NT2/D1 (cell line): Measurements from ENCODE around the gene GALR1.

Experiments
- DNase-seq: peaks from one replicate; pipeline ENCODE4 v3.0.0-alpha.2; 2011; ENCODE audit warnings: low read depth, low spot score
- H3K27me3 ChIP-seq: 2 replicates; pipeline ENCODE4 v1.6.0; 2011; ENCODE audit warnings: mild to moderate bottlenecking; ENCODE audit not compliant: insufficient read length, insufficient read depth
- H3K36me3 ChIP-seq: 2 replicates; pipeline ENCODE4 v1.6.1; 2011; ENCODE audit warnings: mild to moderate bottlenecking, low read length, mixed read lengths; ENCODE audit not compliant: insufficient read depth, insufficient read length
- H3K4me1 ChIP-seq: 2 replicates; pipeline ENCODE4 v1.5.1; 2011; ENCODE audit not compliant: insufficient read depth, insufficient read length
- H3K4me3 ChIP-seq: 2 replicates; pipeline ENCODE4 v1.5.1; 2011; ENCODE audit warnings: low read depth; ENCODE audit not compliant: insufficient read length
- H3K9ac ChIP-seq: 2 replicates; pipeline ENCODE4 v1.6.0; 2011; ENCODE audit warnings: low read depth; ENCODE audit not compliant: insufficient read length
- H3K9me3 ChIP-seq: 2 replicates; pipeline ENCODE4 v1.5.1; 2011; ENCODE audit warnings: mild to moderate bottlenecking, low read length; ENCODE audit not compliant: insufficient read depth
- SUZ12 ChIP-seq: IDR thresholded peaks from 2 replicates; pipeline ENCODE4 v1.6.1; 2011; ENCODE audit not compliant: insufficient read length, insufficient read depth; ENCODE audit errors: extremely low read depth
- YY1 ChIP-seq: IDR thresholded peaks from 2 replicates; pipeline ENCODE4 v1.6.1; 2011; ENCODE audit not compliant: insufficient read length, insufficient read depth
- ZNF274 ChIP-seq: IDR thresholded peaks from 2 replicates; pipeline ENCODE4 v1.6.1; 2011; ENCODE audit warnings: mild to moderate bottlenecking, low read depth, low read length

GALR1 gene, protein sequence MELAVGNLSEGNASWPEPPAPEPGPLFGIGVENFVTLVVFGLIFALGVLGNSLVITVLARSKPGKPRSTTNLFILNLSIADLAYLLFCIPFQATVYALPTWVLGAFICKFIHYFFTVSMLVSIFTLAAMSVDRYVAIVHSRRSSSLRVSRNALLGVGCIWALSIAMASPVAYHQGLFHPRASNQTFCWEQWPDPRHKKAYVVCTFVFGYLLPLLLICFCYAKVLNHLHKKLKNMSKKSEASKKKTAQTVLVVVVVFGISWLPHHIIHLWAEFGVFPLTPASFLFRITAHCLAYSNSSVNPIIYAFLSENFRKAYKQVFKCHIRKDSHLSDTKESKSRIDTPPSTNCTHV

DNA sequence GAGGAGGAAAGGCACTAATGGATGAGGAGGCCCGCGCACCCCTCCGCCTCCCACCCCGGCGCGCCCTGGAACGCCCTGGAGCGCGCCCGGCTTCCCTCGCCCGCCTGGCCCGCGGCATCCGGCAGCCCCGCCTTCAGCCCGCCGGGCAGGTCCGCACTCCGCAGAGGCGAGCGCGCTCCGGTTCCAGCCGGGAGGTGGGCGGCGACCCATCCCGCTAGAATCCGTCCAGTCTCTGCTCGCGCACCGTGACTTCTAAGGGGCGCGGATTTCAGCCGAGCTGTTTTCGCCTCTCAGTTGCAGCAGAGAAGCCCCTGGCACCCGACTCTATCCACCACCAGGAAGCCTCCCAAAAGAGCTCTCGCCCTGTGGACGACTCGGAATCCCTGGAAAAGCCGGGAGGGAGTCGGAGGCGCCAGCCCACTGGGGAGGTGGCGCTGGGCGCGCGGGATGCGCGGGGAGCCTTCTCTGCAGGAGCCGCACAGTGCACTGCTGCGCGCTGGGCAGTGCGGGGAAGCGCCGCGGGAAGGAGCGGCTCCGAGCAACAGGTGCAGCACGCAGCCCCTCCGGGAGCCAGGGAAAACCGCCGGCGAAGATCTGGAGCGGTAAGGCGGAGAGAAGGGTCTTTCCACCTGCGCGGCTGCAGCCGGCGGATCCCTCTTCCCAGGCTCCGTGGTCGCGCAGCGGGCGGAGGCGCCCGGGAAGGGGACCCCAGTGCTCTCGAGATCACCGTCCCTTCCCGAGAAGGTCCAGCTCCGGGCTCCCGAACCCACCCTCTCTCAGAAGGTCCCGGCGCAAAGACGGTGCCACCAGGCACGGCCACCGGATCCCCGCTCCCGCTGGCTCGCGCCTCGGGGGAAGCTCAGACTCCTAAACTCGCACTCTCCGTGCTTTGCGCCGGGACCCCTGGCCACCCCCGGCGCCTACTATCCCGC, at the start of gene GALR1:
Gene GALR1, plus strand, starts transcription at position 280 of the 932 bp plus-strand sequence. CDS start 701 bp downstream, outside the sequence.
- Histone ChIP-seq H3K9ac (peak within 1 kb of the TSS; percentile 42), H3K27me3 (peaks cover 87% of the 10 kb centered on the region)

GRCh38 chr18:77201506-77201905, 48.1 kb upstream of the GALR1 start:
- H3K4me3 ChIP-seq, result no peak overlapping the region
- no peaks in the 10 kb centered on the region for H3K27me3 ChIP-seq
- no peaks in the 10 kb centered on the region for H3K36me3 ChIP-seq
- no peak for TF ChIP-seq ZNF274
- TF ChIP-seq SUZ12, result no peak
- no peak for TF ChIP-seq YY1
- no peaks in the 10 kb centered on the region for H3K9me3 ChIP-seq
- DNase-seq, result no peak
- H3K9ac ChIP-seq, result no peak overlapping the region
- H3K4me1 ChIP-seq, result no peaks in the 10 kb centered on the region

More for the DNA sequence above, at the start of gene GALR1:
- TF ChIP-seq YY1, result no peak
- TF ChIP-seq SUZ12, result peak; percentile 97
- H3K36me3 ChIP-seq, result no peaks in the 10 kb centered on the region
- H3K4me3 ChIP-seq, result peak within 1 kb of the TSS; percentile 43
- H3K4me1 ChIP-seq, result peaks cover 7% of the 10 kb centered on the region
- H3K9me3 ChIP-seq, result peaks cover 6% of the 10 kb centered on the region; the same call in 1 of the 2 replicates
- no peak for DNase-seq

DNA sequence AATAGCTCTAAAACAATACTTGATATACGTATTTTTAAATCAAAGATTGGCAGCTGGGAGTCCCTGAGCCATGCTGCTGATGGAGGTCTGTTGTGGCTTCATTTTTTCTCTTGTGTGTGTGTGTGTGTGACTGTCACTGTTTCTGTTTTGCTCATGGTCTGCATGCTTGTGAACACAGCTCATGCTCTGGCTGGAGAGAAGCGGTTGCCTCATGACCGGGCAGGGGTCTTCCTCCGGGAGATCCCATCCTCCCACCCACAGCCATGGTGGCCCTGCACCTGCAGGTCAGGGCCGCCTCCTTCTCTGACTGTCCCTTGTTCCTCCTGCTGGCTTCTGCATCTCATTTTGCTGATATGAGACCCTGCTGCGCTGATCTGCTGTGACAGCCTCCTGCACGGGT, 47.3 kb upstream of the GALR1 start:
- no peak for DNase-seq
- Histone ChIP-seq H3K9ac (no peak overlapping the region), H3K4me3 (no peak overlapping the region), H3K4me1 (no peaks in the 10 kb centered on the region), H3K9me3 (no peaks in the 10 kb centered on the region), H3K27me3 (no peaks in the 10 kb centered on the region), H3K36me3 (no peaks in the 10 kb centered on the region)
- no peak for TF ChIP-seq YY1
- no peak for TF ChIP-seq SUZ12
- no peak for TF ChIP-seq ZNF274

DNA sequence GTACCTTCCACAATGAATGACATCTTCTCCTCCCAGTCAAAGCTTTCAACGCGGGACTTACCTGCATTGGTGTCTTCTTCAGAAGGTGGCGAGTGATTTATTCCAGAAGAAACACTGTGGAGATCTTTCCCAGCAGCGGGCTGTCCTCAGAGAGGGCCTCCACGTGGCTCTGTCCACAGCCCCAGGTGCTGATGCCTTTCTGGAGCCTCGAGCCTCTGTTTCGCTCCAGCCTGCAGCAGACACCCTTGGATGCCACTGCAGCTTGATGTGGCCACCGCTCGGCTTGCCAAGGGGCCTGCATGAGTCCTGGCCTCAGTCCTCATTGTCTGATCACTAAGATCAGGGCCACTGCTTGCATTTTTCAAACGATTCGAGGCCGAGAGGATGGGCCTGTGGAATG, 46.6 kb upstream of the GALR1 start:
- Histone ChIP-seq H3K9ac (no peak overlapping the region), H3K4me1 (no peaks in the 10 kb centered on the region), H3K27me3 (no peaks in the 10 kb centered on the region), H3K9me3 (no peaks in the 10 kb centered on the region), H3K36me3 (no peaks in the 10 kb centered on the region), H3K4me3 (no peak overlapping the region)
- TF ChIP-seq ZNF274, result no peak
- TF ChIP-seq SUZ12, result no peak
- TF ChIP-seq YY1, result no peak
- DNase-seq, result no peak

GRCh38 chr18:77203851-77204250, 45.8 kb upstream of the GALR1 start:
- no peaks in the 10 kb centered on the region for H3K9me3 ChIP-seq
- no peaks in the 10 kb centered on the region for H3K4me1 ChIP-seq
- no peaks in the 10 kb centered on the region for H3K36me3 ChIP-seq
- H3K27me3 ChIP-seq, result no peaks in the 10 kb centered on the region
- no peak for DNase-seq
- TF ChIP-seq SUZ12 (no peak), YY1 (no peak), ZNF274 (no peak)
- no peak overlapping the region for H3K9ac ChIP-seq
- H3K4me3 ChIP-seq, result no peak overlapping the region

DNA sequence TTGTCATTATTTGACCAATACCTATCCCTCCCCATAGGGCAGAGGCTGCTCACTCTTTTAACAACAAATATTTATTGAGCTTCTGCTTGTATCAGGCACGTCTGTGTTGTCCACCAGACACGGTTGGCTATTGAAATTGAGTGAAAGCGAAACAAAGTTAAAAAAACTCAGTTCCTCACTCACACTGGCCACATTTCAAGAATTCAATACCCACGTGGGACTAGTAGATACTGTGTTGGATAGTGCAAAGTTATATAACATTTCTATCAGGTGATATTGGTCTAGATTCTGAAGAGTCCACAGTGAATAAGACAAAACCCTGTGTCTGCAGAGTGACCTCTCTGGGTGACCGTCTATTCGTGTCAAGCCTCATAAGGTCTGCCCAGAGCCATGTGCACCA, 43.9 kb upstream of the GALR1 start:
- TF ChIP-seq ZNF274 (no peak), YY1 (no peak), SUZ12 (no peak)
- no peak for DNase-seq
- Histone ChIP-seq H3K9me3 (no peaks in the 10 kb centered on the region), H3K4me3 (no peak overlapping the region), H3K9ac (no peak overlapping the region), H3K4me1 (peaks cover 8% of the 10 kb centered on the region), H3K36me3 (no peaks in the 10 kb centered on the region), H3K27me3 (no peaks in the 10 kb centered on the region)

DNA sequence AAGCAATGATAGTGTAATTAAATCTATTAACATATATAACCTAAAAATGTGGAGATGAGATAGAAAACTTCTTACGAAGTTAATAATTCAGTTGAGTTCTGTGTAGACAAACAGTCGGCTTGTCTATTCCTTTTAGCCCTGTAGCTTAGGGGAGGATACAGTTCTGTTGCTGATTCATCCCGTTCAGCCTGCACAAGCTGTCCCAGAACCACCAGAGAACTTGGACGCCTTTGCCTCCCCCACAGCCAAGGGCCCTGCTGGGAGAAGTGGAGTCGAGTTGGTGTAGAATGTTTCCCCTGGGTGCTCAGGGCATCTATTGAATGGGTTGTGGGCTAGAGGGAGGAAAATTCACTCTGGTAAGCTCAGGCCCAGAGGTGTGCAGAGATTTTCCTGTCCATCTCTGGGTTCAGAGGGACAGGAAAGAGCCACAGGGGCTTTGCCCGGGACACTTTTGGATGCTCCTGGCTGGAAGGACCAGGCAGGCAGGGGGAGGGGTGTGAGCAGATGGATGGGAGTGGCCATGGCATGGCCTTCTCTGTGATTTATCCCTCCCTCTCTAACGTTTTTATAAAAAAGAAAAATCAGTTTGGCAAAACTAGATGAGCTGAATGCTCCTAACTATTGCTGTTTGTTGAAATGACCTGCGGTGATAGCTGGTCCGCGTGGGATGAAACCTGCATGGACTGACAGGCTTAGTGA, 42.8 kb upstream of the GALR1 start:
- no peak overlapping the region for H3K9ac ChIP-seq
- DNase-seq, result no peak
- H3K36me3 ChIP-seq, result no peaks in the 10 kb centered on the region
- no peaks in the 10 kb centered on the region for H3K27me3 ChIP-seq
- H3K4me1 ChIP-seq, result peaks cover 8% of the 10 kb centered on the region
- no peaks in the 10 kb centered on the region for H3K9me3 ChIP-seq
- TF ChIP-seq ZNF274 (no peak), YY1 (no peak), SUZ12 (no peak)
- H3K4me3 ChIP-seq, result no peak overlapping the region
